Endothelial cell of umbilical vein (primary cell): ENCODE data around the gene EYS. TPM values are rescaled to one million over a fixed set of nuclear protein-coding genes. Genes with fewer than 3 reads are reported as not detected.

ENCODE experiments used
- BruUV-seq: library from RNA; stranded (reverse); fragments of 400-500 nt; replicated peaks from 2 replicates; lab custom pipeline; 2021; lab: Mats Ljungman, UMichigan
- CTCF ChIA-PET: fragments of 300-600, 350-600 bp; sonication (Branson Sonifier 250); formaldehyde crosslinking; loops from one replicate; lab custom pipeline; 2021; ENCODE audit warnings: antibody characterized with exemption, inconsistent platforms; lab: Charles Lee
- POLR2A ChIA-PET: fragments of 300-600, 350-600 bp; sonication (Branson Sonifier 250); formaldehyde crosslinking; loops from one replicate; lab custom pipeline; 2021; ENCODE audit warnings: antibody characterized with exemption, inconsistent platforms; lab: Charles Lee
- DNase-seq: peaks from one replicate; pipeline ENCODE4 v3.0.0-alpha.2; 2011; ENCODE audit warnings: low read depth, low spot score
- FAIRE-seq: peaks from 2 replicates; lab custom pipeline; 2011; peaks lifted over from hg19 to GRCh38; lab: Jason Lieb, UNC
- H2AFZ ChIP-seq: 2 replicates; pipeline ENCODE4 v1.6.0; 2012; ENCODE audit warnings: low read depth, low read length, control low read depth, inconsistent platforms
- H3K27ac ChIP-seq: 2 replicates; pipeline ENCODE4 v1.5.1; 2011; ENCODE audit warnings: low read depth, mild to moderate bottlenecking, control low read depth, low read length, moderate library complexity; ENCODE audit not compliant: insufficient read depth
- H3K27me3 ChIP-seq, 2 experiments: 2 replicates each; pipeline versions ENCODE4 v1.6.0 to v1.6.1; 2011; ENCODE audit warnings: low read length in 2 of 2, mixed read lengths in 1 of 2; ENCODE audit not compliant: control insufficient read depth in 2 of 2, insufficient read depth in 2 of 2
- H3K36me3 ChIP-seq, 2 experiments: 2 replicates in 1 of 2; 3 replicates in 1 of 2; pipeline ENCODE4 v1.5.1; 2011; ENCODE audit warnings: low read length in 2 of 2, mild to moderate bottlenecking in 1 of 2, moderate library complexity in 1 of 2; ENCODE audit not compliant: control insufficient read depth in 2 of 2, insufficient read depth in 2 of 2; ENCODE audit errors: extremely low read depth in 1 of 2
- H3K4me1 ChIP-seq: 3 replicates; pipeline ENCODE4 v1.5.1; 2011; ENCODE audit warnings: mild to moderate bottlenecking, low read length; ENCODE audit not compliant: control insufficient read depth, insufficient read depth; ENCODE audit errors: extremely low read depth
- H3K4me2 ChIP-seq: 2 replicates; pipeline ENCODE4 v1.6.1; 2011; ENCODE audit warnings: low read length, control low read depth, mixed read lengths; ENCODE audit not compliant: insufficient read depth
- H3K4me3 ChIP-seq, 3 experiments: fragments of 200-600 bp in 1 of 3; sonication (generic), shearing (Covaris generic) in 1 of 3; replicated peaks in 1 of 3; 2 replicates each; pipeline ENCODE4 v1.5.1; 2011 to 2016; ENCODE audit warnings: control low read depth in 3 of 3, low read length in 3 of 3, mild to moderate bottlenecking in 2 of 3, inconsistent platforms in 1 of 3, low read depth in 1 of 3, moderate library complexity in 1 of 3; ENCODE audit not compliant: insufficient read depth in 1 of 3
- H3K79me2 ChIP-seq: 2 replicates; pipeline ENCODE4 v1.6.0; 2012; ENCODE audit warnings: low read length, inconsistent platforms; ENCODE audit not compliant: control insufficient read depth, insufficient read depth
- H3K9ac ChIP-seq: replicated peaks from 2 replicates; pipeline ENCODE3; 2011; ENCODE audit warnings: low read length, control low read depth; ENCODE audit not compliant: insufficient read depth; ENCODE audit errors: extremely low read depth
- H3K9me1 ChIP-seq: replicated peaks from 3 replicates; pipeline ENCODE4 v1.6.0; 2011; ENCODE audit warnings: mild to moderate bottlenecking, low read length; ENCODE audit not compliant: control insufficient read depth, insufficient read depth; ENCODE audit errors: extremely low read depth
- H3K9me3 ChIP-seq: replicated peaks from 2 replicates; pipeline ENCODE4 v1.5.1; 2012; ENCODE audit warnings: low read length, inconsistent platforms; ENCODE audit not compliant: control insufficient read depth, insufficient read depth
- H4K20me1 ChIP-seq: replicated peaks from 2 replicates; pipeline ENCODE3; 2011; ENCODE audit warnings: mild to moderate bottlenecking, low read length; ENCODE audit not compliant: control insufficient read depth, insufficient read depth; ENCODE audit errors: extremely low read depth
- EZH2 ChIP-seq: IDR thresholded peaks from 2 replicates; pipeline ENCODE4 v1.6.1; 2012; ENCODE audit warnings: borderline replicate concordance, low read depth, mild to moderate bottlenecking, moderate library complexity, low read length, inconsistent platforms; ENCODE audit not compliant: severe bottlenecking
- FOS ChIP-seq: IDR thresholded peaks from 2 replicates; pipeline ENCODE4 v1.6.1; 2011; ENCODE audit warnings: mild to moderate bottlenecking, low read length, moderate library complexity, borderline replicate concordance; ENCODE audit not compliant: insufficient read depth
- GATA2 ChIP-seq: IDR thresholded peaks from 2 replicates; pipeline ENCODE4 v1.7.0; 2011; ENCODE audit warnings: low read depth, mild to moderate bottlenecking, moderate library complexity, mixed read lengths, low read length; ENCODE audit not compliant: insufficient read length, insufficient read depth
- JUN ChIP-seq: IDR thresholded peaks from 2 replicates; pipeline ENCODE4 v1.6.1; 2011; ENCODE audit warnings: borderline replicate concordance, low read depth; ENCODE audit not compliant: insufficient read length, insufficient read depth
- MAX ChIP-seq: IDR thresholded peaks from 2 replicates; pipeline ENCODE4 v1.6.1; 2011; ENCODE audit not compliant: insufficient read depth, insufficient read length
- MYC ChIP-seq: IDR thresholded peaks from one replicate; pipeline ENCODE4 v1.6.1; 2011; ENCODE audit warnings: mild to moderate bottlenecking, low read depth, low read length
- POLR2A ChIP-seq: IDR thresholded peaks from 2 replicates; pipeline ENCODE4 v1.6.1; 2012; ENCODE audit warnings: low read depth, mild to moderate bottlenecking, control low read depth, low read length
- POLR2AphosphoS5 ChIP-seq: IDR thresholded peaks from 2 replicates; pipeline ENCODE4 v1.6.1; 2012; ENCODE audit warnings: low read depth, mild to moderate bottlenecking, control low read depth, low read length, moderate library complexity; ENCODE audit not compliant: insufficient read depth
- dilution Hi-C: fragments of 300-500 bp; cut with MboI; formaldehyde crosslinking; loops from one replicate; pipeline ENCODE4 v1.15.0; 2019; ENCODE audit warnings: low sequenced_read_pairs; ENCODE audit not compliant: extremely low pct_ligation_motif_present
- intact Hi-C: fragments of 100-400 bp; cut with micrococcal nuclease; formaldehyde crosslinking; loops from one replicate; pipeline ENCODE4 v1.10.0; 2022
- polyA plus RNA-seq, 4 experiments: library from polyadenylated mRNA; depleted of rRNA in 3 of 4; stranded (reverse) in 3 of 4; unstranded in 1 of 4; fragments of >200 nt; gene quantifications; 2 replicates each; pipeline versions ENCODE4 v1.2.1 to v1.2.3, GENCODE V29; 2011 to 2012; ENCODE audit warnings: missing spikeins in 1 of 4
- total RNA-seq: library from RNA; stranded (reverse); gene quantifications from 2 replicates; pipeline ENCODE4 v1.2.3, GENCODE V29; 2021
- TF ChIP-seq, protein P1 (sequence below), 2 donors: IDR thresholded peaks; 1 replicate in 1 of 2; 2 replicates in 1 of 2; pipeline ENCODE4 v1.5.1; 2011; ENCODE audit warnings: low read length in 2 of 2, mild to moderate bottlenecking in 2 of 2, moderate library complexity in 2 of 2, control low read depth in 1 of 2, inconsistent platforms in 1 of 2, low read depth in 1 of 2; ENCODE audit not compliant: insufficient read depth in 1 of 2; ENCODE audit errors: extremely low read depth in 1 of 2

The EYS gene
- total and polyA plus RNA-seq, 2 donors (not counting 3 experiments of a cell fraction or from before 2014, with no cell fraction given) = 0.01 to 0.27 TPM

DNA sequence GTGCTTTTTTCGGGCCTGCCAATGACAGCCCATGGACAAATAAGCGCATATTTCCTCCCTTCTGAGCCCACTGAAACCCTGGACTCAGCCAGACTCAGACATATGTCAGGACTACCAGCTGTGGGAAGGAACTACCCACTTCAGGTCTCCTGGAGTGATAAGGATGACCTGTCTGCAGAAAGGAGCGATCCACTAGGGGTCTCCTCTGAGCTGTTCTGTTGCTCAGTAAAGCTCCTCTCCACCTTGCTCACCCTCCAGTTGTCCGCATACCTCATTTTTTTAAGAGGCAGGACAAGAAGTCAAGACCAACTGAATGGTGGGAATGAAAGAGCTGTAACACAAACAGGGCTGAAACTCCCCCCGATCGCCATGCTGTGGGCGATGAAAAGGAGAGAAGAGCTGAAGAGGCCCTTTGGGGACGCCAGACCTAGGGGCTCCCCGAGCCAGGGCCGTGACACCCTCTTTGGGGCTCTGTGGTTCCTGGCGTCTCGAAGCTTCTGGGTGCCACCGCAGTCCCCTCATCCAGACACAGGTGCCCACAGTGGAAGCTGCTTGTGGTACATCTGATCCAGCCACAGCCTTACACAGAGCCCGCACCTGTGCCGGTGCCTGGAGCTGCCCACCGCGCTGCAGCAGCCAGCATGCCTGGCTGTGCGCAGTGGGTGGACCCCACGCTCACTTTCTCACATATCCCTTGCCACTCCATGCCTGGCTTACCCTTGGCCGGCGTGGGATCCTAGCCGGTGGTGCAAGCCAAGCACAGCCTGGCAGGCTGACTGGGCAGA, 68.8 kb downstream of the EYS start:
- DNase-seq (no peak), FAIRE-seq (no peak)
- dilution Hi-C loops = no loop called here
- no peaks in the 10 kb centered on the region for H4K20me1 ChIP-seq
- H2AFZ ChIP-seq = no peak overlapping the region
- no peaks in the 10 kb centered on the region for H3K27me3 ChIP-seq
- no peak overlapping the region for H3K9ac ChIP-seq
- TF ChIP-seq FOS (no peak), JUN (no peak), EZH2 (no peak), GATA2 (no peak), POLR2A (no peak), POLR2AphosphoS5 (no peak), MAX (no peak), MYC (no peak)
- TF ChIP-seq, protein P1, sequence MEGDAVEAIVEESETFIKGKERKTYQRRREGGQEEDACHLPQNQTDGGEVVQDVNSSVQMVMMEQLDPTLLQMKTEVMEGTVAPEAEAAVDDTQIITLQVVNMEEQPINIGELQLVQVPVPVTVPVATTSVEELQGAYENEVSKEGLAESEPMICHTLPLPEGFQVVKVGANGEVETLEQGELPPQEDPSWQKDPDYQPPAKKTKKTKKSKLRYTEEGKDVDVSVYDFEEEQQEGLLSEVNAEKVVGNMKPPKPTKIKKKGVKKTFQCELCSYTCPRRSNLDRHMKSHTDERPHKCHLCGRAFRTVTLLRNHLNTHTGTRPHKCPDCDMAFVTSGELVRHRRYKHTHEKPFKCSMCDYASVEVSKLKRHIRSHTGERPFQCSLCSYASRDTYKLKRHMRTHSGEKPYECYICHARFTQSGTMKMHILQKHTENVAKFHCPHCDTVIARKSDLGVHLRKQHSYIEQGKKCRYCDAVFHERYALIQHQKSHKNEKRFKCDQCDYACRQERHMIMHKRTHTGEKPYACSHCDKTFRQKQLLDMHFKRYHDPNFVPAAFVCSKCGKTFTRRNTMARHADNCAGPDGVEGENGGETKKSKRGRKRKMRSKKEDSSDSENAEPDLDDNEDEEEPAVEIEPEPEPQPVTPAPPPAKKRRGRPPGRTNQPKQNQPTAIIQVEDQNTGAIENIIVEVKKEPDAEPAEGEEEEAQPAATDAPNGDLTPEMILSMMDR (IDR thresholded peaks at IDR 0.05; ENCODE audit: extremely low read depth in 1 of 2, insufficient read depth in 1 of 2, low read depth in 1 of 2, low read length in 2 of 2) = no peak
- no peaks in the 10 kb centered on the region for H3K4me1 ChIP-seq
- H3K9me3 ChIP-seq = no peaks in the 10 kb centered on the region
- H3K79me2 ChIP-seq = no peaks in the 10 kb centered on the region
- no peaks in the 10 kb centered on the region for H3K36me3 ChIP-seq
- H3K27ac ChIP-seq = no peak overlapping the region
- CTCF ChIA-PET = no interaction called here
- H3K4me2 ChIP-seq = no peak overlapping the region
- POLR2A ChIA-PET = no interaction called here
- intact Hi-C loops = no loop called here
- H3K4me3 ChIP-seq = no peak overlapping the region
- no peaks in the 10 kb centered on the region for H3K9me1 ChIP-seq
- no TSS peak for BruUV-seq
